Measurements from ENCODE around the gene ATF6. TPM values are rescaled to one million over a fixed set of nuclear protein-coding genes. Genes with fewer than 3 reads are reported as not detected.

The ATF6 gene
- total RNA-seq, 1 donor from 2014 or later: 14.6 TPM

DNA sequence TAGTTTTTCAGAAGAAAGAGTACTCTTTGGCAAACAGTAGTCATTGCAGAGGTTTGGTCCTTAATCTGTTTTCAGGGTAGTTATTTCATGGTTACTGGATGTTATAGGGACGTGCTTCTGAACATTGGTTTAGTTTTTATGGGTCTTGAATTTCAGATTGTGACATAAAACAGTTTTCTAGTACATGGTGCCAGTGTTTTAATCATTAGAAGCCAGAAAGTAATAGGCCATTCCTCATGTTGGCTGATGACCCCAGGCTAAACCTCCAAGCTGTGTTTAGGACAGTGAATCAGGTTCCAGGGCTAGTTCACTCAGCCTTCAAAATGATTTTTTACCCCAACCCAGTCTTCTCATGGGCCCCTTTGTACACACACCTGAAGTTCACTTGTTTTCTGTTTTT, 184.3 kb downstream of the ATF6 start:
- Histone ChIP-seq H3K9me3 (ENCODE audit: control insufficient read depth in 3 of 3, low read length in 3 of 3) (no peaks in the 10 kb centered on the region), H3K27ac (ENCODE audit: low read depth, low read length) (no peak overlapping the region), H3K36me3 (ENCODE audit: control insufficient read depth in 3 of 3, insufficient read depth in 3 of 3, low read length in 3 of 3) (no peaks in the 10 kb centered on the region), H3K4me1 (ENCODE audit: control insufficient read depth in 3 of 3, insufficient read depth in 3 of 3, low read length in 3 of 3) (peaks cover 20 to 39% (median 25%) of the 10 kb centered on the region in 3 donors), H3K27me3 (ENCODE audit: control insufficient read depth in 3 of 3, insufficient read depth in 3 of 3, low read length in 3 of 3) (no peaks in the 10 kb centered on the region), H3K9ac (ENCODE audit: low read depth in 1 of 3, low read length in 3 of 3) (no peak overlapping the region), H3K4me3 (ENCODE audit: low read length in 3 of 3) (no peak overlapping the region)

DNA sequence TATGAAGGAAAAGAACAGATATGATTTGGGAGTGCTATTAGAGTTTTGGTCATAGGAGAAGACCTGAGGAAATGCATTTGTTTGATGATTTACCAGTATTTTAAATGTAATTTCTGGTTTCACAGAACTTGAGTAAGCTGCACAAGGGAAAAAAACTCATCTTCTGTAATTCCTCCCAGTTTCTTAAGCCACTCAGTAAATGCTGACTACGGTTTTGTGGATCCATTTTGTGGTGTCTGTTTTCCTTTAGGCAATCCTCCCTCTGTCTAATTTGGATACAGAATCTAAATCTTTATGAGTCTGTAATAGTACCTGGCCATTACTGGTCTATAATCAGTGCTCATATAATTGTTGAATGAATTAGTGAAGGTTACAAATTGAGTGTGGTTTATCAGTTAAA, 185.5 kb downstream of the ATF6 start:
- Histone ChIP-seq H3K27me3 (ENCODE audit: control insufficient read depth in 3 of 3, insufficient read depth in 3 of 3, low read length in 3 of 3) (no peaks in the 10 kb centered on the region), H3K9ac (ENCODE audit: low read depth in 1 of 3, low read length in 3 of 3) (no peak overlapping the region), H3K4me3 (ENCODE audit: low read length in 3 of 3) (no peak overlapping the region), H3K36me3 (ENCODE audit: control insufficient read depth in 3 of 3, insufficient read depth in 3 of 3, low read length in 3 of 3) (no peaks in the 10 kb centered on the region), H3K27ac (ENCODE audit: low read depth, low read length) (no peak overlapping the region), H3K9me3 (ENCODE audit: control insufficient read depth in 3 of 3, low read length in 3 of 3) (no peaks in the 10 kb centered on the region), H3K4me1 (ENCODE audit: control insufficient read depth in 3 of 3, insufficient read depth in 3 of 3, low read length in 3 of 3) (peaks cover 24 to 34% (median 27%) of the 10 kb centered on the region in 3 donors)

DNA sequence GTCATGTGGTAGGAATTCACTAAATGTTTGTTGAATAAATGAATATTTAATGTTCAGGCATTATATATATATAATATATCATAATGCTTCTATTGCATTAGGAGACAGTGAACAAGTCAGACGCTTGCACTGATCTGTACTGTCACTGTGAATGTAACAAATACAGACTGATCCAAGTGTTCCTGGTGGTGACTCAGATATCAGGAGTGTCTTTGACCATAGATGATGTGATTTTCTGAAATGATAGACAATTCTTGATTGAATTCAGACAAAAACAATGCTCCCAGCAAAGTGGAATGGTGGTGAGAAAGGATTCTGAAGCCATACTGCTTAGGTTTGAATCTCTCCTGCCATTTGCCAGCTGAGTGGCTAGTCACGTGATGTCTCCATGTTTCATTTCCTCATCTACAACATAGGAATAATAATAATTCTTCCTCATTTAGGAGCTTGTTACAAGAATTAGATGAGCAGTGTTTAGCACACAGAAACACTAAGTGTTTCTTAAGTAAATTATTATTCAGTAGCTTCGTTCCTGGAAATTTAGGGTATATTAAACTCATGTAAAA, 186.6 kb downstream of the ATF6 start:
- H3K9me3 ChIP-seq (ENCODE audit: control insufficient read depth in 3 of 3, low read length in 3 of 3): no peaks in the 10 kb centered on the region
- no peaks in the 10 kb centered on the region for H3K36me3 ChIP-seq (ENCODE audit: control insufficient read depth in 3 of 3, insufficient read depth in 3 of 3, low read length in 3 of 3)
- no peak overlapping the region for H3K27ac ChIP-seq (ENCODE audit: low read depth, low read length)
- no peak overlapping the region for H3K4me3 ChIP-seq (ENCODE audit: low read length in 3 of 3)
- peaks cover 24 to 32% (median 27%) of the 10 kb centered on the region in 3 donors for H3K4me1 ChIP-seq (ENCODE audit: control insufficient read depth in 3 of 3, insufficient read depth in 3 of 3, low read length in 3 of 3)
- no peaks in the 10 kb centered on the region for H3K27me3 ChIP-seq (ENCODE audit: control insufficient read depth in 3 of 3, insufficient read depth in 3 of 3, low read length in 3 of 3)
- no peak overlapping the region for H3K9ac ChIP-seq (ENCODE audit: low read depth in 1 of 3, low read length in 3 of 3)

DNA sequence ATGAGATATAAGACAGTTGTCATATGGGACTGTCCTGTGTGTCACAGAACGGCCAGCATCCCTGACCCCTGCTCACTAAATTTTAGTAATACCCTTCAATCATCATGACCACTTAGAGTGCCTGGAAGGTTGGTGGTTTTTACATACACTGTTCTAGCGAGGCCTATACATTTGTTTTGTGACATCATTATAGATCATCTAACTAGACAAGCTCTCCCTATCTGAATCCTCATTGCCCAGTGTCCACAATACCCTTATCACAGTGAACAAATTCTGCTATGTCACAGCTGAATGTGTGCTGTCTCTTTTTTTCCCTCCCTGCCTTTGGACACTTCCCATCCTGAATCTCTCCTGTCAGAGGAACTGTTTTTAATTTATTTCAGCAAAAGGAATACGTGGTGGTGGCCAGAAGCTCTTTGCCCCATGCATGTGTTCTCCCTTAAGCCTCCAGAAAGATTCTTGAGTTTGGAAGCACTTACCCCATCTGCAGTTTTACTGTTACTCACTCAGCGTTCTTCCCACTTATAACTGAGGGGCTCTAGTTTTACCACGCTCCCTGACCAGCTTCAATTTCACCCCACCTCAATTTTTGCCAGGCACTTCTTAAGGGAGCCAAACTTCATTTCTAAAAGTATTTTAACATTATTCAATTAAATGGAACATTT, 187.3 kb downstream of the ATF6 start:
- no peak overlapping the region for H3K9ac ChIP-seq (ENCODE audit: low read depth in 1 of 3, low read length in 3 of 3)
- H3K4me1 ChIP-seq (ENCODE audit: control insufficient read depth in 3 of 3, insufficient read depth in 3 of 3, low read length in 3 of 3): peaks cover 24 to 32% (median 27%) of the 10 kb centered on the region in 3 donors
- H3K4me3 ChIP-seq (ENCODE audit: low read length in 3 of 3): no peak overlapping the region
- no peak overlapping the region for H3K27ac ChIP-seq (ENCODE audit: low read depth, low read length)
- peaks cover 0 to 2% (median under 1%) of the 10 kb centered on the region in 3 donors for H3K36me3 ChIP-seq (ENCODE audit: control insufficient read depth in 3 of 3, insufficient read depth in 3 of 3, low read length in 3 of 3)
- H3K9me3 ChIP-seq (ENCODE audit: control insufficient read depth in 3 of 3, low read length in 3 of 3): no peaks in the 10 kb centered on the region
- no peaks in the 10 kb centered on the region for H3K27me3 ChIP-seq (ENCODE audit: control insufficient read depth in 3 of 3, insufficient read depth in 3 of 3, low read length in 3 of 3)

DNA sequence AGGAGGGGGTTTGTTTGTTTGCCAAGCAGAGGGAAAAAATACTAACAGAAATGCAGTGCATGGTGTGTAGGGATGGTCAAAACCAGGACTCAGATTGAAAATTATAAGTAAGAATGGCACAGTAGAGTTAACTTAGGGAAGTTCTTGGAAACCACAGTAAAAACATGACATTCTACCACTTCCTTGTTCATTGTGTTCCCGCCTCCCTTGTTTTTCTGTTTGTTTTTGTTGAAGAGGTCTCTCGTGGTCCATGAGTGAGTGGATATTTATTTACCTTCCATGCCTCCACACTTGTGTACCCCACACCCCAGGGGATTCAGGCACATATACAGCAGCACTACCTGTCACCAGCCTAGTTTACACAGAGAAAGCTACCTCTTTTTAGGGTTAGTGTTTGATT, 187.9 kb downstream of the ATF6 start:
- Histone ChIP-seq H3K36me3 (ENCODE audit: control insufficient read depth in 3 of 3, insufficient read depth in 3 of 3, low read length in 3 of 3) (peaks cover 0 to 6% (median 5%) of the 10 kb centered on the region in 3 donors), H3K27ac (ENCODE audit: low read depth, low read length) (no peak overlapping the region), H3K9me3 (ENCODE audit: control insufficient read depth in 3 of 3, low read length in 3 of 3) (no peaks in the 10 kb centered on the region), H3K4me3 (ENCODE audit: low read length in 3 of 3) (no peak overlapping the region), H3K27me3 (ENCODE audit: control insufficient read depth in 3 of 3, insufficient read depth in 3 of 3, low read length in 3 of 3) (no peaks in the 10 kb centered on the region), H3K4me1 (ENCODE audit: control insufficient read depth in 3 of 3, insufficient read depth in 3 of 3, low read length in 3 of 3) (peaks cover 18 to 26% (median 21%) of the 10 kb centered on the region in 3 donors), H3K9ac (ENCODE audit: low read depth in 1 of 3, low read length in 3 of 3) (no peak overlapping the region)

DNA sequence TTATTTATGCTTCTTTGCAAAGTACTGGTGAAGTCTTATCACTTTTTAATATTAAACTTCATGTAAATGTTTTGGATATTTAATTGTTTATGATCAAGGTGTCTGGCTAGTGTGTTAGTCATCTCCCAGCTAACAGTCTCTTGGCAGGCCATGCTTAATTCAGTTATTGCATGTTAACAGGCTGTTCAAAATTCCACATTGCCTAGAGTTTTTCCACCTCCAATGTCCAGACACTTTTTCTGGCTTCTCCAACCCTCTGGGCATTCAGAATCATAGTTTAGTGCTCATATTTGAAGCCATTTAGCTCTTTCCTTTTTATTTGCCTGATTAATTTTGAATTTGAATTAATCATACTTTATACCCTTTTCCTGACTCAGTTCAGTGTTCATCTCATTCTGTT, 188.3 kb downstream of the ATF6 start:
- no peak overlapping the region for H3K9ac ChIP-seq (ENCODE audit: low read depth in 1 of 3, low read length in 3 of 3)

DNA sequence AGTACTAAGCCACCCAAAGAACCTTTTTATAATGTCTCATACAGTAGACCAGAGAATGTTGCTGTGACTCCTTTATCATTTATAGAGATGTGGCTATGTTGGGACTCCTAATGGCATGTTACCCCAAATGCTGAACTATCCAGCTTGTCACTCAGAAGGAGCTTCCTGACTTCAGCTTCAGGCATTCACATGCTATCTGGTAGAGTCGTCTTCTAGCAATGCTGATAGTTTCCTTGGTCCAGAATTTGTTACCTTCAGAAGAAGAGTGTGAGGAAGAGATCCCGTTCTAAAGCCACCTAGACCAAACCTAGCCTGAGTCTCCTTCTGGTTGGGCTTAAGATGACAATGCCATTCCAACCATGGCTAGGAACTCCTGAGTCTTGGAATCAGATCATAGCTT, 189.5 kb downstream of the ATF6 start:
- no peaks in the 10 kb centered on the region for H3K27me3 ChIP-seq (ENCODE audit: control insufficient read depth in 3 of 3, insufficient read depth in 3 of 3, low read length in 3 of 3)
- H3K9ac ChIP-seq (ENCODE audit: low read depth in 1 of 3, low read length in 3 of 3): no peak overlapping the region
- no peaks in the 10 kb centered on the region for H3K9me3 ChIP-seq (ENCODE audit: control insufficient read depth in 3 of 3, low read length in 3 of 3)
- peaks cover 4 to 11% (median 9%) of the 10 kb centered on the region in 3 donors for H3K4me1 ChIP-seq (ENCODE audit: control insufficient read depth in 3 of 3, insufficient read depth in 3 of 3, low read length in 3 of 3)
- H3K27ac ChIP-seq (ENCODE audit: low read depth, low read length): no peak overlapping the region
- no peak overlapping the region for H3K4me3 ChIP-seq (ENCODE audit: low read length in 3 of 3)
- H3K36me3 ChIP-seq (ENCODE audit: control insufficient read depth in 3 of 3, insufficient read depth in 3 of 3, low read length in 3 of 3): peaks cover 0 to 9% (median 6%) of the 10 kb centered on the region in 3 donors

More for the DNA sequence above, 188.3 kb downstream of the ATF6 start:
- Histone ChIP-seq H3K4me3 (ENCODE audit: low read length in 3 of 3) (no peak overlapping the region), H3K4me1 (ENCODE audit: control insufficient read depth in 3 of 3, insufficient read depth in 3 of 3, low read length in 3 of 3) (peaks cover 14 to 22% (median 17%) of the 10 kb centered on the region in 3 donors), H3K27me3 (ENCODE audit: control insufficient read depth in 3 of 3, insufficient read depth in 3 of 3, low read length in 3 of 3) (no peaks in the 10 kb centered on the region), H3K27ac (ENCODE audit: low read depth, low read length) (no peak overlapping the region), H3K36me3 (ENCODE audit: control insufficient read depth in 3 of 3, insufficient read depth in 3 of 3, low read length in 3 of 3) (peaks cover 0 to 6% (median 5%) of the 10 kb centered on the region in 3 donors), H3K9me3 (ENCODE audit: control insufficient read depth in 3 of 3, low read length in 3 of 3) (no peaks in the 10 kb centered on the region)

DNA sequence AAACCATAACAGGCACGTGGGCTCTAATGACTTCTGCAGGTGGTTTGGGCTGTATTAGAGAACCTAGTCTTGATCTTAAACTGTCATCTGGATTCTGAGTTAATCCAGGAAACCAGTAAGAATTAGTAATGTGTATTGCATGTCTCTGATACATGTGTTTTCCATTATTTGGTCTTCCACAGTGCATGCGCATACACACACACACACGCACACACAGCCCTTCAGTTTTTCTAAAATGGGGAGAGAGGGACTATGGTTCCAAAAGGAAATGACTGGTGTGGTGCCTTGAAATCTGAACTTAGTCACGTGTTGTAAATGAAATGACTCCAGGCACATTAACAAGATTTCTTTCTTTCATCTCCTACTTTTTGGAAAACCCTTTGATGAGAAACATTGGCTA, 190.0 kb downstream of the ATF6 start:
- no peak overlapping the region for H3K9ac ChIP-seq (ENCODE audit: low read depth in 1 of 3, low read length in 3 of 3)
- H3K9me3 ChIP-seq (ENCODE audit: control insufficient read depth in 3 of 3, low read length in 3 of 3): no peaks in the 10 kb centered on the region
- no peaks in the 10 kb centered on the region for H3K27me3 ChIP-seq (ENCODE audit: control insufficient read depth in 3 of 3, insufficient read depth in 3 of 3, low read length in 3 of 3)
- peaks cover 0 to 9% (median 6%) of the 10 kb centered on the region in 3 donors for H3K36me3 ChIP-seq (ENCODE audit: control insufficient read depth in 3 of 3, insufficient read depth in 3 of 3, low read length in 3 of 3)
- H3K27ac ChIP-seq (ENCODE audit: low read depth, low read length): no peak overlapping the region
- peaks cover 5 to 10% (median 9%) of the 10 kb centered on the region in 3 donors for H3K4me1 ChIP-seq (ENCODE audit: control insufficient read depth in 3 of 3, insufficient read depth in 3 of 3, low read length in 3 of 3)
- no peak overlapping the region for H3K4me3 ChIP-seq (ENCODE audit: low read length in 3 of 3)

DNA sequence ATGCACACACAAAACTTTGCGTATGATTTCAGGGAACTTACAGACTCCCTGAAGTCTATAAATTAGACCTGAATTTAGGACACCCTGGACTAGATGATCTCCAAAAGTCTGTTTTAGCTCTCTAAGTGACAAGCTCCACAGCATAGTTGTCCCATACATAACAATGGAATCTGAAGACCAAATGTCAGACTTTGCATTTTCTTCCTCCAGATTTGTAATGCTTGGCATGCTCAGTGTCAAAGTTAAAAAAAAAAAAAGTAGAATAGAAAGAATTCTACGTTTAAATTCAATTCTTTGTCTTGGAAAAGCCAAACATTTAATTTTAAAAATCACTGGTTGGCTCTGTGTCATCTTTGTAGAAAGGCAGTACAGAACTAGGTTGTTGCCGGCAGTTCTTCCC, 190.8 kb downstream of the ATF6 start:
- Histone ChIP-seq H3K36me3 (ENCODE audit: control insufficient read depth in 3 of 3, insufficient read depth in 3 of 3, low read length in 3 of 3) (peaks cover 0 to 9% (median 6%) of the 10 kb centered on the region in 3 donors), H3K4me3 (ENCODE audit: low read length in 3 of 3) (no peak overlapping the region), H3K27ac (ENCODE audit: low read depth, low read length) (no peak overlapping the region), H3K9ac (ENCODE audit: low read depth in 1 of 3, low read length in 3 of 3) (no peak overlapping the region), H3K9me3 (ENCODE audit: control insufficient read depth in 3 of 3, low read length in 3 of 3) (no peaks in the 10 kb centered on the region), H3K27me3 (ENCODE audit: control insufficient read depth in 3 of 3, insufficient read depth in 3 of 3, low read length in 3 of 3) (no peaks in the 10 kb centered on the region), H3K4me1 (ENCODE audit: control insufficient read depth in 3 of 3, insufficient read depth in 3 of 3, low read length in 3 of 3) (peaks cover 6 to 9% (median 6%) of the 10 kb centered on the region in 3 donors)

DNA sequence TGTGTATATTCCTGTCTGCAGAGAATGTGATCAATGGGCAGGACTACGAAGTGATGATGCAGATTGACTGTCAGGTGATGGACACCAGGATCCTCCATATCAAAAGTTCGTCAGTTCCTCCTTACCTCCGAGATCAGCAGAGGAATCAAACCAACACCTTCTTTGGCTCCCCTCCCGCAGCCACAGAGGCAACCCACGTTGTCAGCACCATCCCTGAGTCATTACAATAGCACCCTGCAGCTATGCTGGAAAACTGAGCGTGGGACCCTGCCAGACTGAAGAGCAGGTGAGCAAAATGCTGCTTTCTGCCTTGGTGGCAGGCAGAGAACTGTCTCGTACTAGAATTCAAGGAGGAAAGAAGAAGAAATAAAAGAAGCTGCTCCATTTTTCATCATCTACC, 192.3 kb downstream of the ATF6 start:
- H3K4me3 ChIP-seq (ENCODE audit: low read length in 3 of 3): no peak overlapping the region
- H3K4me1 ChIP-seq (ENCODE audit: control insufficient read depth in 3 of 3, insufficient read depth in 3 of 3, low read length in 3 of 3): peaks cover 1 to 10% (median 6%) of the 10 kb centered on the region in 3 donors
- no peak overlapping the region for H3K9ac ChIP-seq (ENCODE audit: low read depth in 1 of 3, low read length in 3 of 3)
- H3K36me3 ChIP-seq (ENCODE audit: control insufficient read depth in 3 of 3, insufficient read depth in 3 of 3, low read length in 3 of 3): peaks cover 0 to 9% (median 6%) of the 10 kb centered on the region in 3 donors
- no peaks in the 10 kb centered on the region for H3K27me3 ChIP-seq (ENCODE audit: control insufficient read depth in 3 of 3, insufficient read depth in 3 of 3, low read length in 3 of 3)
- H3K27ac ChIP-seq (ENCODE audit: low read depth, low read length): no peak overlapping the region
- H3K9me3 ChIP-seq (ENCODE audit: control insufficient read depth in 3 of 3, low read length in 3 of 3): no peaks in the 10 kb centered on the region
